H54 (cell line): ENCODE measurements around the gene DCTPP1.

Source experiments
- DNase-seq: peaks from one replicate; pipeline ENCODE4 v3.0.0; 2011; ENCODE audit warnings: low spot score, mixed read lengths; ENCODE audit not compliant: insufficient read length
- FAIRE-seq: peaks from 3 replicates; lab custom pipeline; 2011; peaks lifted over from hg19 to GRCh38; lab: Jason Lieb, UNC
- POLR2A ChIP-seq: IDR thresholded peaks from 2 replicates; pipeline ENCODE4 v1.6.1; 2011; ENCODE audit warnings: low read depth, mild to moderate bottlenecking, low read length

Gene DCTPP1

DNA sequence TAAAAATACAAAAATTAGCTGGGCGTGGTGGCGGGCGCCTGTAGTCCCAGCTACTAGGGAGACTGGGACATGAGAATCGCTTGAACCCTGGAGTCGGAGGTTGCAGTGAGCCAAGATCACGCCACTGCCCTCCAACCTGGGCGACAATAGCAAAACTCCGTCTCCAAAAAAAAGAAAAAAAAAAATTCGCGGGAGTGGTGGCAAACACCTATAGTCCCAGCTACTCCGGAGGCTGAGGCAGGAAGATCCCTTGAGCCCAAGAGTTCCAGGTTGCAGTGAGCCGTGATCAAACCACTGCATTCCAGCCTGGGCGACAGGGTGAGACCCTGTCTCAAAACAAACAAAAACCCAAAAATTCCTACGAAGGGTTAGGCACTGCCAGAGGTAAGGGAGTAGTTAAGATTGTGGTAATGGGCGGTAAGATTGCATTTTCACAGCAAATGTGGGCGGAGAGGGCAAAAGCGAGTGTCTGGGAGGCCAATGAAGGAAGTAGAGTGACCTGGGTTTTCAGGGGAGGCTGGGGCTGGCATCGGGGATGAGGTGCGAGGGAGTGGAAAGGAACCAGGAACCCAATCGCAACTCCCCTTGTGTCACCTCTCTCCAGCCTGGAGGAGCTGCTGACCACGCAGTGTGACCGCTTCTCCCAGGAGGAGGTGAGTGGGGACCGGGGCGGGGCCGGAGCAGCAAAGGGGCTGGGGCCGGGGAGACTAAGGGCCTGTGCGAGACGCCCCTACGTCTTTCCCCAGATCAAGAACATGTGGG lies 52.6 kb downstream of the DCTPP1 start:
- TF ChIP-seq POLR2A, result no peak
- no peak for FAIRE-seq
- no peak for DNase-seq

DNA sequence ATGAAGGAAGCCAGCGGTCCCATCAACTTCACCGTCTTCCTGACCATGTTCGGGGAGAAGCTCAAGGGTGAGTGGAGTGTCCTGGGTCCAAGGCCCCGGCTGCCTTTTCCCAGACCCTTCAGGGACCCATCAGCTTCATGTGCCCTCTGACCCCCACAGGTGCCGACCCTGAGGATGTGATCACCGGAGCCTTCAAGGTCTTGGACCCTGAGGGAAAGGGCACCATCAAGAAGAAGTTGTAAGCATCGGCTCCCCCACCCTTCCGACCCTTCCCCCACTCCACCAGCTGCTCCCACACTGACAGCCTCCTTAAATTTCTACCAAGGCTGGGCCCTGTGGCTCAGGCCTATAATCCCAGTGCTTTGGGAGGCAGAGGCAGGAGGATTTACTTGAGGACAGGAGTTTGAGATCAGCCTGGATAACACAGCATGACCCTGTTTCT lies 53.3 kb downstream of the DCTPP1 start:
- DNase-seq (no peak), FAIRE-seq (no peak)
- no peak for TF ChIP-seq POLR2A

DNA sequence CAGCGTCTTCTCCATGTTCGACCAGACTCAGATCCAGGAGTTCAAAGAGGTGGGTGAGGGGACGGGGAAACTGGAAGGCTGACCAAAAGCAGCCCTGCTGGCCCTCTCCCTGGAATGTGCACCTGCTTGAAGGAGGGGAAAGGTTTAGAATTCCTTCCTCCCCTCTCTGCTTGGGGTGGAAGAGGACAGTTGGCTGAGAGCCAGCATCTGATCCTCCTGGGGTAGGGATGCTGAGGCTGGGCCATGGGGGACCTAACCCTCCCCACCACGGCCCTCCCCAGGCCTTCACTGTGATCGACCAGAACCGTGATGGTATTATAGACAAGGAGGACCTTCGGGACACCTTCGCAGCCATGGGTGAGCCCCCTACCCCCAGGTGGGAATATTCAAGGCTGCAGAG lies 54.0 kb downstream of the DCTPP1 start:
- TF ChIP-seq POLR2A, result no peak
- no peak for DNase-seq
- no peak for FAIRE-seq

DNA sequence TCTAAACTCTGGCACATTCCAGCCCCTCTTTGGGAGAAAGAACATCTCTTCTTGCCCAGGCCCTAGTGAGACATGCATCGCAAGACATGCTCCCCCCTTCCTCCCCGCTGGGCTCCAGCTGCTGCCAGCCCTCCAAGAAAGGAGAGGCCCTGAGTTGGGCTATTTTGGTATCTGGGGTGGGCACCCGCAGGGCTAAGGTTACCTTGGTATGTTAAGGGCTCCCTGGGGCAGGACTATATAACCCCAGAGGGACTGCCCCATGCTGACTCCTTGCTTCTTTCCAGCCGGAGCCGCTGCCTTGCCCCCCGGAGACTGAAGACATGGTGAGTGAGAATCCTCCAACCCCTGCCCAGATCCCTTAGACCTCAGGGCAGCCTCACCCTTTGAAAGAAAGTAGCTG lies 55.3 kb downstream of the DCTPP1 start, which contains the start of gene MYL11:
TSS of gene MYL11 (plus strand) at position 265 of the 400 bp plus-strand sequence. CDS start at position 321, 56 bp downstream.
- no peak for TF ChIP-seq POLR2A
- no peak for DNase-seq
- FAIRE-seq, result no peak
